GM06990 (cell line): ENCODE data around the gene R3HDM2.
A peak's percentile ranks its signal among the peaks of the same experiment; 100 is the strongest.
"Not testable (repeated sequence)": the region's sequence is repeated elsewhere in the genome, so short reads cannot be mapped to it uniquely, and the experiment has no call there.

Source experiments
- DNase-seq: peaks from one replicate; pipeline ENCODE4 v3.0.0-alpha.2; 2011; ENCODE audit not compliant: insufficient read length; ENCODE audit errors: extremely low read depth
- H3K27me3 ChIP-seq: replicated peaks from 2 replicates; pipeline ENCODE4 v1.6.0; 2011; ENCODE audit warnings: low read length; ENCODE audit not compliant: control insufficient read depth, insufficient read depth
- H3K36me3 ChIP-seq: 2 replicates; pipeline ENCODE4 v1.5.1; 2011; ENCODE audit warnings: low read length; ENCODE audit not compliant: control insufficient read depth, insufficient read depth
- H3K4me3 ChIP-seq: replicated peaks from 2 replicates; pipeline ENCODE4 v1.5.1; 2011; ENCODE audit warnings: low read depth, mild to moderate bottlenecking, control low read depth, low read length
- TF ChIP-seq, protein P1 (sequence below): IDR thresholded peaks from 2 replicates; pipeline ENCODE4 v1.5.1; 2011; ENCODE audit warnings: low read length, control low read depth, mild to moderate bottlenecking, inconsistent platforms; ENCODE audit not compliant: insufficient read depth, poor library complexity, severe bottlenecking

R3HDM2 gene

GRCh38 chr12:57280211-57281062 lies 150.4 kb downstream of the R3HDM2 start:
- DNase-seq = peak; percentile 41
- Histone ChIP-seq H3K27me3 (no peaks in the 10 kb centered on the region), H3K36me3 (peaks cover 3% of the 10 kb centered on the region), H3K4me3 (no peak overlapping the region)
- TF ChIP-seq, protein P1, sequence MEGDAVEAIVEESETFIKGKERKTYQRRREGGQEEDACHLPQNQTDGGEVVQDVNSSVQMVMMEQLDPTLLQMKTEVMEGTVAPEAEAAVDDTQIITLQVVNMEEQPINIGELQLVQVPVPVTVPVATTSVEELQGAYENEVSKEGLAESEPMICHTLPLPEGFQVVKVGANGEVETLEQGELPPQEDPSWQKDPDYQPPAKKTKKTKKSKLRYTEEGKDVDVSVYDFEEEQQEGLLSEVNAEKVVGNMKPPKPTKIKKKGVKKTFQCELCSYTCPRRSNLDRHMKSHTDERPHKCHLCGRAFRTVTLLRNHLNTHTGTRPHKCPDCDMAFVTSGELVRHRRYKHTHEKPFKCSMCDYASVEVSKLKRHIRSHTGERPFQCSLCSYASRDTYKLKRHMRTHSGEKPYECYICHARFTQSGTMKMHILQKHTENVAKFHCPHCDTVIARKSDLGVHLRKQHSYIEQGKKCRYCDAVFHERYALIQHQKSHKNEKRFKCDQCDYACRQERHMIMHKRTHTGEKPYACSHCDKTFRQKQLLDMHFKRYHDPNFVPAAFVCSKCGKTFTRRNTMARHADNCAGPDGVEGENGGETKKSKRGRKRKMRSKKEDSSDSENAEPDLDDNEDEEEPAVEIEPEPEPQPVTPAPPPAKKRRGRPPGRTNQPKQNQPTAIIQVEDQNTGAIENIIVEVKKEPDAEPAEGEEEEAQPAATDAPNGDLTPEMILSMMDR = no peak

DNA sequence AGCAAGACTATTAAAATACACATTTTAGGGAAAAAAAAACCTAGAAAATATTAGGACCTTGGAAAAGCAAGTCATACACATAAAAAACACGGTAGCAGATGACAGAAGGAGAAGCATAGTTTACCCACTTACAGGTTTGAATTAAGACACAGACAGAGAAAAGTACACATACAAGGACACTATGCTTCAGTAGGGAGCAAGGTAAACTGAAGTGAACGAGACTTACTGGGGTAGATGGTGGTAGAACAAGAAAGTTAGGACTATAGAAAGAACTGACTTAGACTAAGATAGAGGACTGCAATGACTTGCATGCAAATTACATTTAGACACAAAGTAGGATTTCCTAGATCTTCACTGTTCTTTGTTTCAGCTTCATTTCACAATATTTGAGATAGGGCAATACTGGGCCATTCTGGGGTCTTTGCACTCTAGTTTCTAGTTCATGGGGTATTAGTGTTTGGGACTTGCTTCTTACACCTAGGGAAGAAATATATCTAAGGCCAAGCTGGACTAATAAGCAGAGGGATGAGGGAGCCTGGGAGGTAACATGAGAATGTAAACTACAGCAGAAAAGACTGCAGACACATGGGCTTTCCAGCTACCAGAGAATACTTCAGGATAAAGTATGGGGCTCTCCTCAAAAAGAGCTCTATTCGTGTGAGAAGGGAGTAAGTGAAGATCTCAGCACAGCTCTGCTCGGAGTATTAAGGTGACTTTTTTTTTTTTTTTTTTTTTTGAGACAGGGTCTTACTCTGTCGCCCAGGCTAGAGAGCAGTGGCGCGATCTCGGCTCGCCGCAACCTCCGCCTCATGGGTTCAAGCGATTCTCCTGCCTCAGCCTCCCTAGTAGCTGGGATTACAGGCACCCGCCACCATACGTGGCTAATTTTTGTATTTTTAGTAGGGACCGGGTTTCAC lies 152.1 kb downstream of the R3HDM2 start:
- Histone ChIP-seq H3K27me3 (no peaks in the 10 kb centered on the region), H3K4me3 (no peak overlapping the region), H3K36me3 (peaks cover under 1% of the 10 kb centered on the region)
- DNase-seq = no peak
- TF ChIP-seq, protein P1 = no peak

- no peak for DNase-seq
- Histone ChIP-seq H3K4me3 (no peak overlapping the region), H3K27me3 (no peaks in the 10 kb centered on the region), H3K36me3 (peaks cover 5% of the 10 kb centered on the region)
- TF ChIP-seq, protein P1 = peak; percentile 49
Observed at GRCh38 chr12:57276935-57277563, 153.8 kb downstream of the R3HDM2 start.

- not testable (repeated sequence) for H3K27me3 ChIP-seq, H3K4me3 ChIP-seq, DNase-seq, H3K36me3 ChIP-seq
Observed at GRCh38 chr12:57276233-57276632, 154.6 kb downstream of the R3HDM2 start.

DNA sequence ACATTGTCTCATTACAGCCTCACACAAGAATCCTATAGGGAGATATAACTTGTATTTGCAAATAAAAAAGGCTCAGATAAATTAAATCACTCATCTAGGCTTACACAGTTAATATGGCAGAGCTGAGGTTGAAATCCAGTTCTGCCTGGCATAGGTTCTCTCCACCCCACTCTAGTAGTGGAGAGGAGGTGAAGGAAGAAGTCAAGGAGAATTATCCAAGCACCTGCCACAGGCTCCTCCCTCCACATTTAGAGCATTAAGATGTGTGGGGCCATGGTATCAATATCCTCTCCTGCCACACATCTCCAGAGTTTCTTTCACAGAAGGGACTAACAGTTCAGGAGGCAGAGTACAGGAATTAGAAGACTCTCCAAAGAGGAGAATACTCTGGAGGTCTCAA lies 157.3 kb downstream of the R3HDM2 start:
- Histone ChIP-seq H3K36me3 (peaks cover 11% of the 10 kb centered on the region), H3K27me3 (no peaks in the 10 kb centered on the region), H3K4me3 (no peak overlapping the region)
- DNase-seq = no peak
- TF ChIP-seq, protein P1 = no peak
